Glutamatergic neuron (in vitro differentiated cells): ENCODE measurements around the gene EOLA1. TPM values are rescaled to one million over a fixed set of nuclear protein-coding genes. Genes with fewer than 3 reads are reported as not detected.
A peak's percentile ranks its signal among the peaks of the same experiment; 100 is the strongest.
"Not testable (repeated sequence)": the region's sequence is repeated elsewhere in the genome, so short reads cannot be mapped to it uniquely, and the experiment has no call there.

Source experiments
- DNase-seq: peaks from one replicate; pipeline ENCODE4 v3.0.0; 2022
- H3K27ac Mint-ChIP-seq: one replicate; pipeline ENCODE4 v1.8.0; 2020; ENCODE audit warnings: mild to moderate bottlenecking, mixed read lengths, inconsistent platforms; ENCODE audit not compliant: unreplicated experiment
- H3K27me3 Mint-ChIP-seq: one replicate; pipeline ENCODE4 v1.8.0; 2020; ENCODE audit warnings: mild to moderate bottlenecking, moderate library complexity, mixed read lengths, inconsistent platforms; ENCODE audit not compliant: unreplicated experiment
- H3K36me3 Mint-ChIP-seq: one replicate; pipeline ENCODE4 v1.8.0; 2020; ENCODE audit warnings: mild to moderate bottlenecking, mixed read lengths, inconsistent platforms; ENCODE audit not compliant: unreplicated experiment
- H3K4me1 Mint-ChIP-seq: one replicate; pipeline ENCODE4 v1.8.0; 2020; ENCODE audit warnings: mild to moderate bottlenecking, low read depth, mixed read lengths, inconsistent platforms; ENCODE audit not compliant: unreplicated experiment
- H3K4me3 Mint-ChIP-seq: one replicate; pipeline ENCODE4 v1.8.0; 2020; ENCODE audit warnings: mild to moderate bottlenecking, mixed read lengths, inconsistent platforms; ENCODE audit not compliant: unreplicated experiment
- H3K9me3 Mint-ChIP-seq: one replicate; pipeline ENCODE4 v1.8.0; 2020; ENCODE audit warnings: mild to moderate bottlenecking, moderate library complexity, mixed read lengths, inconsistent platforms; ENCODE audit not compliant: unreplicated experiment
- CTCF ChIP-seq: fragments of 200-600 bp; sonication (generic); IDR thresholded peaks from one replicate; pipeline ENCODE4 v1.5.0; 2021; ENCODE audit not compliant: partially characterized antibody, unreplicated experiment
- total RNA-seq: library from RNA; stranded (reverse); fragmentation: NEBNext Ultra II Directional; extraction: Animal tissue kit (Norgen Biotek cat#: 25700); gene quantifications from one replicate; pipeline ENCODE4 v1.2.1, GENCODE V29; 2021; ENCODE audit not compliant: unreplicated experiment

The EOLA1 gene
- total RNA-seq, 1 donor from 2014 or later = 27.7 TPM

- no peaks in the 10 kb centered on the region for H3K36me3 Mint-ChIP-seq
- peak; percentile 19 for DNase-seq
- TF ChIP-seq CTCF = no peak
Observed at GRCh38 chrX:149541521-149542047, 772 bp downstream of the EOLA1 start.

GRCh38 chrX:149545545-149546543, 5.0 kb downstream of the EOLA1 start:
- H3K36me3 Mint-ChIP-seq, H3K4me3 Mint-ChIP-seq, H3K9me3 Mint-ChIP-seq, H3K27ac Mint-ChIP-seq, H3K4me1 Mint-ChIP-seq, H3K27me3 Mint-ChIP-seq: not testable (repeated sequence)
- DNase-seq = peak; percentile 44

More at GRCh38 chrX:149541521-149542047, 772 bp downstream of the EOLA1 start:
- Mint-ChIP-seq H3K9me3 (peaks cover 4% of the 10 kb centered on the region), H3K4me1 (no peaks in the 10 kb centered on the region), H3K27ac (peak overlapping the region; percentile 98), H3K4me3 (peak overlapping the region; percentile 90), H3K27me3 (no peaks in the 10 kb centered on the region)

- not testable (repeated sequence) for H3K4me1 Mint-ChIP-seq, DNase-seq, H3K27me3 Mint-ChIP-seq, H3K9me3 Mint-ChIP-seq, H3K27ac Mint-ChIP-seq, H3K4me3 Mint-ChIP-seq, H3K36me3 Mint-ChIP-seq
Observed at GRCh38 chrX:149546962-149547361, 6.2 kb downstream of the EOLA1 start.

GRCh38 chrX:149547782-149548181, 7.0 kb downstream of the EOLA1 start:
- H3K27ac Mint-ChIP-seq, H3K27me3 Mint-ChIP-seq, DNase-seq, H3K36me3 Mint-ChIP-seq, H3K9me3 Mint-ChIP-seq, H3K4me3 Mint-ChIP-seq, H3K4me1 Mint-ChIP-seq: not testable (repeated sequence)

- not testable (repeated sequence) for H3K36me3 Mint-ChIP-seq, DNase-seq, H3K27me3 Mint-ChIP-seq, H3K4me3 Mint-ChIP-seq, H3K4me1 Mint-ChIP-seq, H3K27ac Mint-ChIP-seq, H3K9me3 Mint-ChIP-seq
Observed at GRCh38 chrX:149549701-149550100, 8.9 kb downstream of the EOLA1 start, which contains the start of gene HSFX3. TSS of gene HSFX3 (minus strand) at chrX:149549924. CDS start at chrX:149549852, 72 bp downstream.

- H3K4me1 Mint-ChIP-seq, H3K27ac Mint-ChIP-seq, H3K36me3 Mint-ChIP-seq, H3K9me3 Mint-ChIP-seq, H3K27me3 Mint-ChIP-seq, DNase-seq, H3K4me3 Mint-ChIP-seq: not testable (repeated sequence)
Observed at GRCh38 chrX:149550454-149550853, 9.6 kb downstream of the EOLA1 start.

- not testable (repeated sequence) for H3K36me3 Mint-ChIP-seq, DNase-seq, H3K9me3 Mint-ChIP-seq, H3K27me3 Mint-ChIP-seq, H3K27ac Mint-ChIP-seq, H3K4me1 Mint-ChIP-seq, H3K4me3 Mint-ChIP-seq
Observed at GRCh38 chrX:149551245-149551938, 10.6 kb downstream of the EOLA1 start.

- not testable (repeated sequence) for H3K9me3 Mint-ChIP-seq
Observed at GRCh38 chrX:149551939-149552248, 11.1 kb downstream of the EOLA1 start.

GRCh38 chrX:149555251-149555650, 14.4 kb downstream of the EOLA1 start:
- not testable (repeated sequence) for H3K27ac Mint-ChIP-seq

More at GRCh38 chrX:149551939-149552248, 11.1 kb downstream of the EOLA1 start:
- H3K27me3 Mint-ChIP-seq, H3K27ac Mint-ChIP-seq, H3K4me1 Mint-ChIP-seq, H3K36me3 Mint-ChIP-seq, H3K4me3 Mint-ChIP-seq, DNase-seq: not testable (repeated sequence)

More at GRCh38 chrX:149555251-149555650, 14.4 kb downstream of the EOLA1 start:
- not testable (repeated sequence) for H3K4me3 Mint-ChIP-seq, H3K4me1 Mint-ChIP-seq, DNase-seq, H3K27me3 Mint-ChIP-seq, H3K36me3 Mint-ChIP-seq, H3K9me3 Mint-ChIP-seq
